BE2C (cell line): ENCODE results near the gene NDUFAF7.
"Not testable (repeated sequence)": the region's sequence is repeated elsewhere in the genome, so short reads cannot be mapped to it uniquely, and the experiment has no call there.

Experiments
- DNase-seq: peaks from one replicate; pipeline ENCODE4 v3.0.0-alpha.2; 2020
- H3K27me3 ChIP-seq: fragments of 250-450 bp; sonication (Bioruptor Pico); 2 replicates; pipeline ENCODE4 v1.5.1; 2020; ENCODE audit warnings: mild to moderate bottlenecking
- H3K36me3 ChIP-seq: fragments of 250-450 bp; sonication (Bioruptor Pico); 2 replicates; pipeline ENCODE4 v1.5.1; 2020; ENCODE audit warnings: mild to moderate bottlenecking
- H3K4me1 ChIP-seq: fragments of 250-450 bp; sonication (Bioruptor Pico); 2 replicates; pipeline ENCODE4 v1.5.1; 2020
- H3K4me3 ChIP-seq: 2 replicates; pipeline ENCODE4 v1.5.1; 2011; ENCODE audit warnings: low read depth, low read length
- H3K9me3 ChIP-seq: fragments of 250-450 bp; sonication (Bioruptor Pico); 2 replicates; pipeline ENCODE4 v1.5.1; 2020
- CTCF ChIP-seq: IDR thresholded peaks from 2 replicates; pipeline ENCODE4 v1.5.1; 2012; ENCODE audit warnings: mild to moderate bottlenecking, low read depth, low read length

Gene NDUFAF7

GRCh38 chr2:37211939-37212338, 19.5 kb upstream of the NDUFAF7 start:
- no peaks in the 10 kb centered on the region; the same call in 1 of the 2 replicates for H3K9me3 ChIP-seq
- DNase-seq: no peak
- peaks cover 87% of the 10 kb centered on the region for H3K36me3 ChIP-seq
- no peaks in the 10 kb centered on the region for H3K27me3 ChIP-seq
- H3K4me3 ChIP-seq: no peak overlapping the region
- peaks cover 4% of the 10 kb centered on the region; the same call in 1 of the 2 replicates for H3K4me1 ChIP-seq
- no peak for TF ChIP-seq CTCF

GRCh38 chr2:37215250-37215649, 16.2 kb upstream of the NDUFAF7 start:
- TF ChIP-seq CTCF: no peak
- Histone ChIP-seq H3K4me1 (peaks cover 4% of the 10 kb centered on the region; the same call in 1 of the 2 replicates), H3K36me3 (peaks cover 80% of the 10 kb centered on the region), H3K9me3 (no peaks in the 10 kb centered on the region), H3K27me3 (no peaks in the 10 kb centered on the region), H3K4me3 (no peak overlapping the region)
- DNase-seq: no peak

- H3K4me3 ChIP-seq: no peak overlapping the region
- peaks cover 4% of the 10 kb centered on the region; the same call in 1 of the 2 replicates for H3K4me1 ChIP-seq
- no peak for DNase-seq
- H3K9me3 ChIP-seq: no peaks in the 10 kb centered on the region
- no peaks in the 10 kb centered on the region for H3K27me3 ChIP-seq
- no peak for TF ChIP-seq CTCF
- peaks cover 85% of the 10 kb centered on the region for H3K36me3 ChIP-seq
Observed at GRCh38 chr2:37219046-37219445, 12.4 kb upstream of the NDUFAF7 start.

GRCh38 chr2:37223131-37223530, 8.3 kb upstream of the NDUFAF7 start:
- TF ChIP-seq CTCF: no peak
- no peaks in the 10 kb centered on the region for H3K4me1 ChIP-seq
- no peak for DNase-seq
- no peak overlapping the region for H3K4me3 ChIP-seq
- H3K36me3 ChIP-seq: peaks cover 86% of the 10 kb centered on the region
- H3K9me3 ChIP-seq: no peaks in the 10 kb centered on the region
- no peaks in the 10 kb centered on the region for H3K27me3 ChIP-seq

- Histone ChIP-seq H3K9me3 (no peaks in the 10 kb centered on the region), H3K36me3 (peaks cover 84% of the 10 kb centered on the region), H3K27me3 (no peaks in the 10 kb centered on the region), H3K4me3 (no peak overlapping the region), H3K4me1 (no peaks in the 10 kb centered on the region)
- TF ChIP-seq CTCF: no peak
- no peak for DNase-seq
Observed at GRCh38 chr2:37224063-37224462, 7.4 kb upstream of the NDUFAF7 start.

- H3K36me3 ChIP-seq: peaks cover 75% of the 10 kb centered on the region
- not testable (repeated sequence) for H3K4me3 ChIP-seq, H3K4me1 ChIP-seq, H3K9me3 ChIP-seq, H3K27me3 ChIP-seq, DNase-seq
Observed at GRCh38 chr2:37225129-37225528, 6.3 kb upstream of the NDUFAF7 start.

GRCh38 chr2:37226863-37227262, 4.6 kb upstream of the NDUFAF7 start:
- H3K27me3 ChIP-seq: no peaks in the 10 kb centered on the region
- H3K9me3 ChIP-seq: no peaks in the 10 kb centered on the region
- DNase-seq: no peak
- H3K4me3 ChIP-seq: no peak overlapping the region
- no peak for TF ChIP-seq CTCF
- H3K36me3 ChIP-seq: peaks cover 59% of the 10 kb centered on the region
- no peaks in the 10 kb centered on the region for H3K4me1 ChIP-seq
